Thyroid gland (tissue), 4 donors: Measurements from ENCODE around the gene FARS2. TPM values are rescaled to one million over a fixed set of nuclear protein-coding genes. Genes with fewer than 3 reads are reported as not detected.

Source experiments
- DNase-seq, 2 donors: peaks; one replicate each; pipeline ENCODE4 v3.0.0-alpha.2; 2019
- H3K27ac ChIP-seq, 3 donors: fragments of 200-600 bp; sonication (generic); 1 replicate in 2 of 3; 2 replicates in 1 of 3; pipeline ENCODE4 v1.5.1; 2016 to 2019; ENCODE audit warnings: mild to moderate bottlenecking in 1 of 3, moderate library complexity in 1 of 3
- H3K27me3 ChIP-seq: fragments of 200-600 bp; sonication (generic); one replicate; pipeline ENCODE4 v1.5.1; 2019
- H3K36me3 ChIP-seq, 2 donors: fragments of 200-600 bp; sonication (generic); one replicate each; pipeline ENCODE4 v1.5.1; 2016 to 2019
- H3K4me1 ChIP-seq, 2 donors: fragments of 200-600 bp; sonication (generic); one replicate each; pipeline ENCODE4 v1.5.1; 2017 to 2019
- H3K4me3 ChIP-seq, 3 donors: fragments of 200-600 bp; sonication (generic); replicated peaks in 1 of 3; 1 replicate in 2 of 3; 2 replicates in 1 of 3; pipeline ENCODE4 v1.5.1; 2016; ENCODE audit warnings: mild to moderate bottlenecking in 1 of 3
- H3K9me3 ChIP-seq: fragments of 200-600 bp; sonication (generic); one replicate; pipeline ENCODE4 v1.5.1; 2017
- POLR2A ChIP-seq, 2 donors: fragments of 450-650 bp; IDR thresholded peaks; one replicate each; pipeline ENCODE4 v1.6.1; 2017; ENCODE audit warnings: antibody characterized with exemption in 2 of 2, mild to moderate bottlenecking in 2 of 2, moderate library complexity in 1 of 2
- WGBS, 2 donors: methylation state at CpG; one replicate each; pipeline ENCODE4 v1.1.5; 2017; 5-methylcytosine and 5-hydroxymethylcytosine counted together
- intact Hi-C: fragments of 100-400 bp; cut with DNase I; formaldehyde crosslinking; loops from one replicate; pipeline ENCODE4 v1.15.1; 2023
- total RNA-seq, 4 donors: library from RNA; depleted of rRNA; stranded (reverse); fragments of >200 nt; gene quantifications; one replicate each; pipeline ENCODE4 v1.2.3, GENCODE V29; 2016
- TF ChIP-seq, protein P1 (sequence below), 6 experiments: fragments of 200-600 bp in 3 of 6; fragments of 450-650 bp in 3 of 6; sonication (generic) in 3 of 6; IDR thresholded peaks; one replicate each; pipeline ENCODE4 v1.5.1; 2016 to 2019; ENCODE audit warnings: antibody characterized with exemption in 6 of 6, mild to moderate bottlenecking in 2 of 6, inconsistent platforms in 1 of 6, moderate library complexity in 1 of 6

The FARS2 gene
- total RNA-seq, 4 donors from 2014 or later = 27.4 to 47.1 (median 34.2) TPM

DNA sequence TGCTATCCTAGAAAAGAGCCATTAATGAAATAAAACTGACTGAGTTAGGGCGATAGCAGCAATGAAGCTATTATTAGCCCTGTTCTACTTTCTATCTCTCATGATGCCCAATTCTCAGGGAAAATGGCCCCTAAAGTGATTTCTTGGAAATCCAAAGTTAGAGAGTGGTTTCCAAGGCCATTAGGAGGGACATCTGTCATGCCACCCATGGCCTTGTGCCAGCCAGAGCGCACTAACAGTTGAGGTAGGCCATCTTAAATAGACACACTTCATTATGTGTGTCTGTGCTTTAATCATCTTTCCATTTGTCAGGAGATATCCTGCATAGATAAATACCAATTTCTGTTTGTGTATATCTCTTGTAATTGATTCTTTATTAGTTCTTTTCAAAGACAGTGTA lies 483.8 kb downstream of the FARS2 start:
- Histone ChIP-seq H3K27ac (no peak overlapping the region), H3K4me3 (no peak overlapping the region), H3K4me1 (no peaks in the 10 kb centered on the region), H3K9me3 (no peaks in the 10 kb centered on the region), H3K36me3 (no peaks in the 10 kb centered on the region), H3K27me3 (no peaks in the 10 kb centered on the region)
- no peak for DNase-seq
- intact Hi-C loops = no loop called here
- 97 to 98% methylated on average over 2 of the region's 2 CpGs for WGBS, 2 donors
- no peak for TF ChIP-seq POLR2A (IDR thresholded peaks at IDR 0.05)
- TF ChIP-seq, protein P1, sequence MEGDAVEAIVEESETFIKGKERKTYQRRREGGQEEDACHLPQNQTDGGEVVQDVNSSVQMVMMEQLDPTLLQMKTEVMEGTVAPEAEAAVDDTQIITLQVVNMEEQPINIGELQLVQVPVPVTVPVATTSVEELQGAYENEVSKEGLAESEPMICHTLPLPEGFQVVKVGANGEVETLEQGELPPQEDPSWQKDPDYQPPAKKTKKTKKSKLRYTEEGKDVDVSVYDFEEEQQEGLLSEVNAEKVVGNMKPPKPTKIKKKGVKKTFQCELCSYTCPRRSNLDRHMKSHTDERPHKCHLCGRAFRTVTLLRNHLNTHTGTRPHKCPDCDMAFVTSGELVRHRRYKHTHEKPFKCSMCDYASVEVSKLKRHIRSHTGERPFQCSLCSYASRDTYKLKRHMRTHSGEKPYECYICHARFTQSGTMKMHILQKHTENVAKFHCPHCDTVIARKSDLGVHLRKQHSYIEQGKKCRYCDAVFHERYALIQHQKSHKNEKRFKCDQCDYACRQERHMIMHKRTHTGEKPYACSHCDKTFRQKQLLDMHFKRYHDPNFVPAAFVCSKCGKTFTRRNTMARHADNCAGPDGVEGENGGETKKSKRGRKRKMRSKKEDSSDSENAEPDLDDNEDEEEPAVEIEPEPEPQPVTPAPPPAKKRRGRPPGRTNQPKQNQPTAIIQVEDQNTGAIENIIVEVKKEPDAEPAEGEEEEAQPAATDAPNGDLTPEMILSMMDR (IDR thresholded peaks at IDR 0.05) = no peak

- WGBS, 2 donors = 79 to 88% methylated on average over 12 of the region's 12 CpGs
- Histone ChIP-seq H3K4me3 (no peak overlapping the region), H3K9me3 (no peaks in the 10 kb centered on the region), H3K27ac (no peak overlapping the region), H3K4me1 (no peaks in the 10 kb centered on the region), H3K36me3 (no peaks in the 10 kb centered on the region), H3K27me3 (no peaks in the 10 kb centered on the region)
- no peak for TF ChIP-seq POLR2A (IDR thresholded peaks at IDR 0.05)
- TF ChIP-seq, protein P1 (IDR thresholded peaks at IDR 0.05) = no peak
- intact Hi-C loops = no loop called here
- no peak for DNase-seq
Observed at GRCh38 chr6:5746053-5746758, 484.9 kb downstream of the FARS2 start.

DNA sequence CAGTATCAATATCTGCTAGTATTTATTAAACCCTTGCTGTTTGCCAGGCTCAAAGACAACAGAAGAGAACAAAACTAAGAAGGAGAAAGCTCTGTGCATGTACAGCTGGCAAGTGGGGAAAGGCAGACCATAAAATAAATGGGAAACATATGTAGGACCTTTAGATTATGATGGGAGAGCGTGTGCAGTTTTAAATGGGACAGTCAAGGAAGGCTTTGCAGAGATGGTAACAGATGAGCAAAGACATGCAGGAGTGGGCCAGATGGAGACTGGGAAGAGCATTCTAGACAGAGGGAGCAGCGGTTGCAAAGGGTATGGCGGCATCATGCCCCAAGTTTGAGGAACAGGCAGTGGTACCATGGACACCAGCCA lies 485.4 kb downstream of the FARS2 start:
- intact Hi-C loops = no loop called here

DNA sequence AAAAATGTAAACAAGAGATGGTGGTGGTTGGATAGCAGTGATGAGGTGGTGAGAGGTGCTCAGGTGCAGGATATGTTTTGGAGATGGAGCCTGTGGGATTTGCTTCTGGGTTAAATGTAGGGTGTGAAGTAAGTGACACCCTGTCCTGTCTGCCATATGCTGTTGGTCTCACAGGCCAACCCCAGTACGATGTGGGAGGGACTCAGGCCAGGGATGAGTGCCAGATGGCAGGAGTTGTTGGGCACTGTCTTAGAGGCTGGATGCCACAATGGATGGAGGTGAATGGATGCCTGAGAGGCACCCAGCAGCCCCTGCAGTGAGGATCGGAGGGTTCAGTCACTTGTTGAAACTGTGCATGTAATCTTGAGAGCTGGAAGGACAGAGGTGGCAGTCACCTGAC lies 486.1 kb downstream of the FARS2 start:
- TF ChIP-seq, protein P1 (IDR thresholded peaks at IDR 0.05) = no peak
- TF ChIP-seq POLR2A (IDR thresholded peaks at IDR 0.05) = no peak
- WGBS, 2 donors = 73 to 90% methylated on average over 2 of the region's 2 CpGs
- Histone ChIP-seq H3K27me3 (no peaks in the 10 kb centered on the region), H3K4me3 (no peak overlapping the region), H3K27ac (no peak overlapping the region), H3K4me1 (no peaks in the 10 kb centered on the region), H3K36me3 (no peaks in the 10 kb centered on the region), H3K9me3 (no peaks in the 10 kb centered on the region)
- intact Hi-C loops = no loop called here
- no peak for DNase-seq

More for the DNA sequence above, 485.4 kb downstream of the FARS2 start:
- DNase-seq = no peak
- H3K36me3 ChIP-seq = no peaks in the 10 kb centered on the region
- H3K27me3 ChIP-seq = no peaks in the 10 kb centered on the region
- no peaks in the 10 kb centered on the region for H3K4me1 ChIP-seq
- TF ChIP-seq POLR2A (IDR thresholded peaks at IDR 0.05) = no peak
- TF ChIP-seq, protein P1 (IDR thresholded peaks at IDR 0.05) = no peak
- H3K27ac ChIP-seq = no peak overlapping the region
- H3K9me3 ChIP-seq = no peaks in the 10 kb centered on the region
- 99% methylated on average over 3 of the region's 3 CpGs for WGBS, 2 donors
- H3K4me3 ChIP-seq = no peak overlapping the region

- Histone ChIP-seq H3K4me3 (no peak overlapping the region), H3K27ac (no peak overlapping the region), H3K36me3 (no peaks in the 10 kb centered on the region), H3K9me3 (no peaks in the 10 kb centered on the region), H3K4me1 (no peaks in the 10 kb centered on the region), H3K27me3 (no peaks in the 10 kb centered on the region)
- WGBS, 2 donors = 91 to 93% methylated on average over 6 of the region's 6 CpGs
- intact Hi-C loops = no loop called here
- no peak for DNase-seq
- TF ChIP-seq POLR2A (IDR thresholded peaks at IDR 0.05) = no peak
- TF ChIP-seq, protein P1 (IDR thresholded peaks at IDR 0.05) = no peak
Observed at GRCh38 chr6:5749016-5749650, 487.8 kb downstream of the FARS2 start.
